K562 (cell line): ENCODE data around the gene XPR1.

ENCODE experiments used
- POLR2A ChIP-seq: fragments of 450-650 bp; conservative IDR thresholded peaks from 2 replicates; pipeline ENCODE4 v1.6.1; 2016
- ZC3H4 ChIP-seq: sonication (generic); formaldehyde crosslinking; IDR thresholded peaks from 2 replicates; pipeline ENCODE4 v1.9.0; 2021; ENCODE audit warnings: missing genetic modification reagents, borderline replicate concordance

- TF ChIP-seq ZC3H4 (CRISPR knock-in tag): no peak
- TF ChIP-seq POLR2A: no peak
These were observed 66.8 kb downstream of the XPR1 start for GRCh38 chr1:180698580-180698979.
